ENCODE results near the gene PEX5. TPM values are rescaled to one million over a fixed set of nuclear protein-coding genes. Genes with fewer than 3 reads are reported as not detected.
A peak's percentile ranks its signal among the peaks of the same experiment; 100 is the strongest.

Gene PEX5
- total and polyA plus RNA-seq, 2 of the 8 experiments (the other 6 are each of a cell fraction or from before 2014, with no cell fraction given): 16.8 to 50.5 TPM

DNA sequence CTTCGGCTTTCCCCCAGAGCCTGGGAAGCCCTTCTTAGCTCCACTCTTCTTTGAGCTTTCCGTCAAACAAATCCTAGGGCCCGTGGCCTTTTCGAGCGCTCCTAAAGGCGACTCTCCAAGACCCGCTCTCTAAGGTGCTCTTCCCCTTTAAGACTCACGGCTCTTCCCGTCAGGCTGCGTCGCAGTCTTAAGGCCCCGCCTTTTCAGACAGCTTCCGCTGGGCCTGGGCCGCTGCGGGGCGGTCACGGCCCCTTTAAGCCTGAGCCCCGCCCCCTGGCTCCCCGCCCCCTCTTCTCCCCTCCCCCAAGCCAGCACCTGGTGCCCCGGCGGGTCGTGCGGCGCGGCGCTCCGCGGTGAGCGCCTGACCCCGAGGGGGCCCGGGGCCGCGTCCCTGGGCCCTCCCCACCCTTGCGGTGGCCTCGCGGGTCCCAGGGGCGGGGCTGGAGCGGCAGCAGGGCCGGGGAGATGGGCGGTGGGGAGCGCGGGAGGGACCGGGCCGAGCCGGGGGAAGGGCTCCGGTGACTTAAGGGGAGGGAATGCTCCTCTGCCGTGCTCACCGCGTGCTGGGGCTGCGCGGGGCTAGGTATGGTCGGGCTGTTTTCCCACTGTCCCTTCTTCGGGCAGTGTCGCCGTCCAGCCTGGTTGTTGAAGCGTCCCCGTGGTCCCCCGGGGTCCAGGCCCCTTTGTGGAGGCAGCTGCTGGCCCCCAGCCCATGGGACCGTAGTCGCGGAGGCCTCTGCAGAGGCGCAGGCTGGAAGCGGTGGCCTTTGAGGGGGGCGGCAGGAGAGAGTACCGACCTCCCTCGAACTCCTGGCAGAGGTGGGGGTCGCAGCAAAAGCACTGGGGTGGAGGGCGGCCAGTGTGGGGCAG, at the start of gene PEX5 (continued):
- TF ChIP-seq, protein P1, sequence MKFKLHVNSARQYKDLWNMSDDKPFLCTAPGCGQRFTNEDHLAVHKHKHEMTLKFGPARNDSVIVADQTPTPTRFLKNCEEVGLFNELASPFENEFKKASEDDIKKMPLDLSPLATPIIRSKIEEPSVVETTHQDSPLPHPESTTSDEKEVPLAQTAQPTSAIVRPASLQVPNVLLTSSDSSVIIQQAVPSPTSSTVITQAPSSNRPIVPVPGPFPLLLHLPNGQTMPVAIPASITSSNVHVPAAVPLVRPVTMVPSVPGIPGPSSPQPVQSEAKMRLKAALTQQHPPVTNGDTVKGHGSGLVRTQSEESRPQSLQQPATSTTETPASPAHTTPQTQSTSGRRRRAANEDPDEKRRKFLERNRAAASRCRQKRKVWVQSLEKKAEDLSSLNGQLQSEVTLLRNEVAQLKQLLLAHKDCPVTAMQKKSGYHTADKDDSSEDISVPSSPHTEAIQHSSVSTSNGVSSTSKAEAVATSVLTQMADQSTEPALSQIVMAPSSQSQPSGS (IDR thresholded peaks at IDR 0.05; ENCODE audit: low read length): no peak
- no peak for TF ChIP-seq TEAD4 (IDR thresholded peaks at IDR 0.05; ENCODE audit: low read depth, low read length)
- TF ChIP-seq, protein P2, sequence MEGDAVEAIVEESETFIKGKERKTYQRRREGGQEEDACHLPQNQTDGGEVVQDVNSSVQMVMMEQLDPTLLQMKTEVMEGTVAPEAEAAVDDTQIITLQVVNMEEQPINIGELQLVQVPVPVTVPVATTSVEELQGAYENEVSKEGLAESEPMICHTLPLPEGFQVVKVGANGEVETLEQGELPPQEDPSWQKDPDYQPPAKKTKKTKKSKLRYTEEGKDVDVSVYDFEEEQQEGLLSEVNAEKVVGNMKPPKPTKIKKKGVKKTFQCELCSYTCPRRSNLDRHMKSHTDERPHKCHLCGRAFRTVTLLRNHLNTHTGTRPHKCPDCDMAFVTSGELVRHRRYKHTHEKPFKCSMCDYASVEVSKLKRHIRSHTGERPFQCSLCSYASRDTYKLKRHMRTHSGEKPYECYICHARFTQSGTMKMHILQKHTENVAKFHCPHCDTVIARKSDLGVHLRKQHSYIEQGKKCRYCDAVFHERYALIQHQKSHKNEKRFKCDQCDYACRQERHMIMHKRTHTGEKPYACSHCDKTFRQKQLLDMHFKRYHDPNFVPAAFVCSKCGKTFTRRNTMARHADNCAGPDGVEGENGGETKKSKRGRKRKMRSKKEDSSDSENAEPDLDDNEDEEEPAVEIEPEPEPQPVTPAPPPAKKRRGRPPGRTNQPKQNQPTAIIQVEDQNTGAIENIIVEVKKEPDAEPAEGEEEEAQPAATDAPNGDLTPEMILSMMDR (IDR thresholded peaks at IDR 0.05; ENCODE audit: control extremely low read depth in 1 of 3, insufficient read depth in 1 of 3, low read depth in 1 of 3, low read length in 3 of 3): no peak
- TF ChIP-seq SAP30 (IDR thresholded peaks at IDR 0.05; ENCODE audit: insufficient read depth, insufficient replicate concordance, low read length): no peak
- peak; percentile 23 to 40; a peak in 1 of 4 replicates for TF ChIP-seq HDAC2 (IDR thresholded peaks at IDR 0.05; ENCODE audit: borderline replicate concordance in 1 of 2, low read depth in 2 of 2, low read length in 2 of 2)
- no peak for TF ChIP-seq GABPA (IDR thresholded peaks at IDR 0.05; ENCODE audit: borderline replicate concordance, insufficient read depth, low read length)
- TF ChIP-seq TCF12 (IDR thresholded peaks at IDR 0.05; ENCODE audit: low read depth, low read length): 0 out of 2 replicates have a peak, but pooled peaks have one; percentile 46
- no peak for TF ChIP-seq ZNF274 (IDR thresholded peaks at IDR 0.05; ENCODE audit: borderline replicate concordance, extremely low read depth, low read length)
- TF ChIP-seq SP2 (IDR thresholded peaks at IDR 0.05; ENCODE audit: low read length): no peak
